Common myeloid progenitor, CD34-positive (primary cell): ENCODE results near the gene CADPS.

Experiments
- CTCF ChIA-PET: fragments of 350-600 bp; sonication (Branson Sonifier 250); formaldehyde crosslinking; loops from one replicate; lab custom pipeline; 2021; ENCODE audit warnings: antibody characterized with exemption; lab: Charles Lee
- POLR2A ChIA-PET: fragments of 350-600 bp; sonication (Branson Sonifier 250); formaldehyde crosslinking; loops from one replicate; lab custom pipeline; 2021; ENCODE audit warnings: antibody characterized with exemption; lab: Charles Lee
- DNase-seq, 3 donors: peaks; one replicate each; pipeline versions ENCODE4 v3.0.0 to v3.0.0-alpha.2; 2013
- H3K27ac ChIP-seq, 2 experiments: 1 replicate in 1 of 2; 2 replicates in 1 of 2; pipeline ENCODE4 v1.7.0; 2013; ENCODE audit warnings: inconsistent platforms in 2 of 2, low read length in 2 of 2, mild to moderate bottlenecking in 2 of 2, low read depth in 1 of 2, moderate library complexity in 1 of 2; ENCODE audit not compliant: severe bottlenecking in 2 of 2, insufficient read depth in 1 of 2, poor library complexity in 1 of 2
- H3K27me3 ChIP-seq, 5 experiments: replicated peaks in 2 of 5; 1 replicate in 3 of 5; 2 replicates in 2 of 5; pipeline versions ENCODE4 v1.6.1 to v1.7.0; 2013; ENCODE audit warnings: low read length in 4 of 5, mild to moderate bottlenecking in 2 of 5, moderate library complexity in 2 of 5, inconsistent platforms in 1 of 5; ENCODE audit not compliant: insufficient read depth in 5 of 5, control insufficient read depth in 4 of 5
- H3K36me3 ChIP-seq, 4 experiments: 1 replicate in 2 of 4; 2 replicates in 2 of 4; pipeline versions ENCODE4 v1.6.1 to v1.7.0; 2013; ENCODE audit warnings: low read length in 3 of 4, control low read depth in 1 of 4, mild to moderate bottlenecking in 1 of 4; ENCODE audit not compliant: control insufficient read depth in 4 of 4, insufficient read depth in 4 of 4
- H3K4me1 ChIP-seq, 4 experiments: 1 replicate in 3 of 4; 2 replicates in 1 of 4; pipeline versions ENCODE4 v1.6.1 to v1.7.1; 2013; ENCODE audit warnings: low read length in 3 of 4, mild to moderate bottlenecking in 3 of 4, control low read depth in 1 of 4, inconsistent platforms in 1 of 4, moderate library complexity in 1 of 4; ENCODE audit not compliant: control insufficient read depth in 4 of 4, insufficient read depth in 4 of 4; ENCODE audit errors: control extremely low read depth in 1 of 4
- H3K4me3 ChIP-seq, 7 experiments: 1 replicate in 4 of 7; 2 replicates in 3 of 7; pipeline versions ENCODE4 v1.5.1 to v1.7.0; 2013; ENCODE audit warnings: mild to moderate bottlenecking in 7 of 7, low read length in 6 of 7, moderate library complexity in 6 of 7, inconsistent platforms in 2 of 7, low read depth in 2 of 7, control low read depth in 1 of 7; ENCODE audit not compliant: insufficient read depth in 4 of 7, control insufficient read depth in 1 of 7; ENCODE audit errors: extremely low read depth in 1 of 7
- H3K9me3 ChIP-seq, 5 experiments: 1 replicate in 4 of 5; 2 replicates in 1 of 5; pipeline versions ENCODE4 v1.6.1 to v1.7.1; 2013; ENCODE audit warnings: low read length in 4 of 5, mild to moderate bottlenecking in 2 of 5, inconsistent platforms in 1 of 5, low read depth in 1 of 5, moderate library complexity in 1 of 5; ENCODE audit not compliant: control insufficient read depth in 4 of 5, insufficient read depth in 2 of 5; ENCODE audit errors: control extremely low read depth in 1 of 5
- WGBS: methylation state at CpG from one replicate; pipeline ENCODE4 v1.1.5; 2013; ENCODE audit not compliant: insufficient coverage; 5-methylcytosine and 5-hydroxymethylcytosine counted together

Gene CADPS

DNA sequence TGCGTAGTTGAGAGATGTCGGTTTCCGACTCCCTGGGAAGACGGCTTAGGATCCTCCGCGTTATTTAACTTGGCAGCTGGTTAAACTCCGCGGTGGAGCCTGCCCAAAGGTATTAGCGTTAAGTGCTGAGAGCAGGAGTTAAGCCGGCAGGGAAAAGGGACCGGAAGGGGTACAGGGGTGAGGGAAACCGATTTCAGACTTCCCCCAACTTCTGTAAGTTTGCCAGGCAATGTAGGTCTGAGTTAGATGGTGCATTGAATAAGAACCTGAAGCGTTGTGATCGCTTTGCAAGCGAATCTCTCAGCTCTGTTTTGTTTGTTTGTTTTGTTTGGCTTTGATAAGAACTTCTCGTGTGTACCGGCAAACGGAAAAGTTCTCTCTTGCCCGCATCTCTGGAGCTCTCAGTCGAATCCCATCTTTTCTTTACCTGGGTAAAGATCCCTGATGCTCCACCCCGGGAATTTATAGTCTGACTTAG is 495.9 kb downstream of the CADPS start:
- Histone ChIP-seq H3K4me1 (peaks cover 0 to 7% (median 2%) of the 10 kb centered on the region in 4 experiments), H3K27me3 (peaks cover 16 to 91% (median 54%) of the 10 kb centered on the region in 5 experiments), H3K4me3 (no peak overlapping the region), H3K36me3 (no peaks in the 10 kb centered on the region), H3K9me3 (peaks cover 0 to 10% (median 2%) of the 10 kb centered on the region in 5 experiments), H3K27ac (no peak overlapping the region)
- WGBS: 1% methylated on average over 14 of the region's 21 CpGs
- CTCF ChIA-PET: interaction anchor here (0.7 kb wide), 1 partner anchor 51 kb away, joined by 3 read pairs; no protein-coding TSS in a partner anchor
- POLR2A ChIA-PET: no interaction called here
- no peak for DNase-seq

DNA sequence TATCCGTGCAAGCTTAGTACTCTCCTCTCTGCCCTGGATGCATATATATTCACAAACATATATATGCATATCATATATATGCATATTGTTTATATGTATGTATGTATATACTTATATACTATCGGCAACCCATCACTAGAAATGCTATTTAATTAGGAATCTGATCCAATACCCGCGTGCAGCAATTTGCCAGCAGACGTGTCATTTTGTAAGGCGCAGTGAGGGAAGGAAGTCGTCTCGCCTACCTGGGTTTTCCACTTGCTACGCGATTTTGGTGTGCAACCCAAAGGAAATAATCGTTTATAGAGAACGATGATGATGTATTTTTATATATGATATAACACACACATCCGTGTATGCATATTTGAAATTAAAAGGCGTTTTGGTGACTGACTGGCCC is 496.3 kb downstream of the CADPS start:
- 0% methylated on average over 5 of the region's 14 CpGs for WGBS
- H3K27me3 ChIP-seq: peaks cover 16 to 95% (median 55%) of the 10 kb centered on the region in 5 experiments
- no peak overlapping the region for H3K27ac ChIP-seq
- peaks cover 0 to 10% (median 2%) of the 10 kb centered on the region in 5 experiments for H3K9me3 ChIP-seq
- no peaks in the 10 kb centered on the region for H3K36me3 ChIP-seq
- DNase-seq: no peak
- CTCF ChIA-PET: no interaction called here
- peaks cover 0 to 10% (median 4%) of the 10 kb centered on the region in 4 experiments for H3K4me1 ChIP-seq
- H3K4me3 ChIP-seq: no peak overlapping the region
- POLR2A ChIA-PET: no interaction called here

DNA sequence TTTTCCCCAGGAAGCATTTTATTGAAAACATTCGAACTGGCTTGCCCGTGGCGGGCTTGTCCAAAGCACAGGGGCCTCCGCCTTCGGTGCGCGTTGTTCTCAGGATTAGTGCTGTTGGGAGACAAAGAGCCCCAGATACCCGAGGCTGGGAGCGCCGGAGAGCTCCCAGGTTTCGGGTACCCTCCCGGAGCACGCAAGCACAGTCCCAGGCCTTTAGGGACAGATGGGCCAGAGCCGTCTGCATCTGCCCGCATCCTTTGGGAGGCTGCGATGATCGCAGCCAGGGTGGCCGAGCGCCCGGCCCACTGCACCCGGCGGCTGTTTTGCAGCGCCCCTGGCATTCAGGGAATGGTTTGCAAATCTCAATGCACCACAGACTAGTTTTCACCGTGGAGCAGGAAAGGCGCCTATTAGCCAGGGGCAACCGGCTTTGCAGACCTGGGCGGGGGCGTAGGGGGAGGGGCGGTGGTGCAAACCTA is 496.9 kb downstream of the CADPS start:
- Histone ChIP-seq H3K9me3 (peaks cover 0 to 10% (median 2%) of the 10 kb centered on the region in 5 experiments), H3K36me3 (no peaks in the 10 kb centered on the region), H3K27ac (no peak overlapping the region), H3K4me3 (no peak overlapping the region), H3K27me3 (peaks cover 16 to 97% (median 56%) of the 10 kb centered on the region in 5 experiments), H3K4me1 (peaks cover 0 to 15% (median 5%) of the 10 kb centered on the region in 4 experiments)
- ChIA-PET POLR2A (no interaction called here), CTCF (no interaction called here)
- no peak for DNase-seq
- 6% methylated on average over 26 of the region's 29 CpGs for WGBS

DNA sequence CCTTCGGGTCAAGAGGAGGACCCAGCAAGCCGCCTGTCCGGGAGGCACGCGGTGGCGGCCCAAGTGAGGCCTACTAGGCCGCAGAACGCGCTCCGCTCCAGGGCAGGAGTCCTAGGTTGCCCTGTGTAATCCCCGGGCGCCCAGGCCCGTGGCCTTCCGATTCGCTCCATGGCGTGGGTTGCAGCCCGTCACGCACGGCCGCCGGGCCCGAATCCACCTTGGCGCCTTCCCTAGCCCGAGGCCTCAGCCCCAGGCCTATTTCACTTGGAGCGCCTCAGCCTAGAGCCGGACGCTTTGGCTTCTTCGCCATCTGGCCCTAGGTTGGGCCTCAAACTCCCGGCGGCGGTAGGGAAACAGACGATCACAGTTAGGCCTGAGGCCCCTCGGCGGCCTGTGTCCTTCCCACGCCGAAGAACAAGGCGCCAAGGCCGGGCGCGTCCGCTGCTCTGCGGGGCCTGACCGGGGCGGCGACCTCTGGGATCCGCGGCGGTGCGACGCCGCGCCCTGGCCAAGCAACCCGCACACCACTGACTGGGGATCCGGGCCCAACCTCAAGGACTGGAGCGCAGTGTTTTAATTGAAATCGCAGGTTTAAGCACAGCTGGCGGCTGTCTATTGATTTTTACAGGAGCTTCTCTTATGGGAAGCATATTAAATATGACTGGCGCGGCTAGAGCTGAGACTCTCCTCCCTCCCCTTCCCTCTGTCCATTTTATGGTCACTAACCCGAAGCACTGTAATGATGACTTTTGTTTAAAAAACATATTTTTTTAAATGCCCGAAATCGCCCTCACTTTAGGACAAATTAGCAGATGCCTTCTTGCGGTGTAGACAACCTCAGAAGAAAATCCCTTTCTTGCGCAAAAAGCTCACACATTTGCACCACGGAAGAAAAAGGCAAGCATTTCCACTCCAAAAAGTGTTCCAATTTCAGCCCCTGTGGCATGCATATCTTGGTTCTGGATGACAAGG is 498.0 kb downstream of the CADPS start:
- H3K4me3 ChIP-seq: no peak overlapping the region
- ChIA-PET POLR2A (no interaction called here), CTCF (interaction anchor here (1.2 kb wide), 1 partner anchor 176 kb away, joined by 4 read pairs; no protein-coding TSS in a partner anchor)
- no peaks in the 10 kb centered on the region for H3K36me3 ChIP-seq
- DNase-seq: no peak
- H3K4me1 ChIP-seq: peaks cover 0 to 19% (median 7%) of the 10 kb centered on the region in 4 experiments
- H3K9me3 ChIP-seq: peaks cover 0 to 10% (median 2%) of the 10 kb centered on the region in 5 experiments
- no peak overlapping the region for H3K27ac ChIP-seq
- H3K27me3 ChIP-seq: peaks cover 16 to 99% (median 52%) of the 10 kb centered on the region in 5 experiments
- WGBS: 16% methylated on average over 59 of the region's 65 CpGs

DNA sequence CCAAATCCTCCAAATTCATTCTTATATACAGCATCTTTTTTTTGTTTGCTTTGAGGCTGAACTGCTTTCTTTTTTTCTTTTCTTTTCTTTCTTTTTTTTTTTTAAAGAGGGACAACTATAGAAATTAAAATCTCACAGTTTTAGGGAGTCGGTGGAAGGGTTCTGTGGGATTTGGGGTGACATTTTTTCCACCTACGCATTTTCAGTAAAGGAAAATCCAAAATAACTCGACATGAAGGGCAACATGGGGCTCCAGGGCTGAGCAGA is 498.8 kb downstream of the CADPS start:
- H3K4me1 ChIP-seq: peaks cover 0 to 23% (median 7%) of the 10 kb centered on the region in 4 experiments
- peaks cover 0 to 8% (median 1%) of the 10 kb centered on the region in 5 experiments for H3K9me3 ChIP-seq
- H3K36me3 ChIP-seq: no peaks in the 10 kb centered on the region
- H3K4me3 ChIP-seq: no peak overlapping the region
- ChIA-PET CTCF (no interaction called here), POLR2A (no interaction called here)
- no CpG with 5 or more reads among the region's 3 CpGs for WGBS
- no peak overlapping the region for H3K27ac ChIP-seq
- DNase-seq: no peak
- peaks cover 16 to 99% (median 49%) of the 10 kb centered on the region in 5 experiments for H3K27me3 ChIP-seq

DNA sequence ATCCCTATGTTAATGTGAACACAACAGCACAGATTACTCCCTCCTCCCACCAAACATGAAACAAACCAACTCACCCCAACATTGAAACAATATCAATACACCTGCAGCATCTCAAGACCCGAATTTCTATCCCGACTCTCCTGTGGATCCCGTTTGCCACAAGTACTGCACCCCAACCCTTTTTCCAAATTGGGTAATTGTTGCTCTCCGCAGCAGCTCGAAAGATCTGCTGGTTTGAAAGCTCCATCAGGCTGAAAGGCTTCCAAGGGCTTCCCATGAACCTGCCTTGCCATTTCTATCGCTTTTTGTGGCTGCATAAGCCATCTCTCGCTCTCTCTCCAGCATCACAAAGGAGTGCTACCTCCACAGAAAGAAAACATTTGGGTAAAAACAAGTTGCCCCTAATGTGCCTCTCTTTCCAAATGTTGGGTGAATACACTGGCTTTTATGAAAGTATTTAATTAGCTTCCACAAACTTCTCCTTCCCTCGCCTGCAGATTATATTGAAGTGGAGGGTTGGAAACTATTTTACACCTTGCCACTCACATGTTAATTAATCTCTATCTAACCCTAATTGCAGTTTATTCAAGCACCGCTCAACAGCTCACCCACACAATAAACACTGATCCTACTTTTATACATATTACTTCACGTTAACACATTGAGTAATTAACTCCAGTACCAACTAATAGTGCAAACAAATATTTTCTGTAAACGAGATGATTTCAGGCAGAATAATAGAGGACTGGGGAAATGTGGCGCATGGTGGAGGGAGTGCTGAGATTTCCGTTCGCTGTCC is 499.4 kb downstream of the CADPS start:
- DNase-seq: no peak
- ChIA-PET POLR2A (no interaction called here), CTCF (no interaction called here)
- Histone ChIP-seq H3K27me3 (peaks cover 16 to 99% (median 49%) of the 10 kb centered on the region in 5 experiments), H3K4me3 (no peak overlapping the region), H3K9me3 (peaks cover 0 to 2% (median 0%) of the 10 kb centered on the region in 5 experiments), H3K36me3 (no peaks in the 10 kb centered on the region), H3K4me1 (peaks cover 0 to 23% (median 7%) of the 10 kb centered on the region in 4 experiments), H3K27ac (no peak overlapping the region)
- WGBS: 7% methylated on average over 8 of the region's 14 CpGs
